GM06990 (cell line): Measurements from ENCODE around the gene SLC35D1.

Source experiments
- DNase-seq: peaks from one replicate; pipeline ENCODE4 v3.0.0-alpha.2; 2011; ENCODE audit not compliant: insufficient read length; ENCODE audit errors: extremely low read depth
- H3K27me3 ChIP-seq: replicated peaks from 2 replicates; pipeline ENCODE4 v1.6.0; 2011; ENCODE audit warnings: low read length; ENCODE audit not compliant: control insufficient read depth, insufficient read depth
- H3K36me3 ChIP-seq: 2 replicates; pipeline ENCODE4 v1.5.1; 2011; ENCODE audit warnings: low read length; ENCODE audit not compliant: control insufficient read depth, insufficient read depth
- H3K4me3 ChIP-seq: replicated peaks from 2 replicates; pipeline ENCODE4 v1.5.1; 2011; ENCODE audit warnings: low read depth, mild to moderate bottlenecking, control low read depth, low read length
- CTCF ChIP-seq: IDR thresholded peaks from 2 replicates; pipeline ENCODE4 v1.5.1; 2011; ENCODE audit warnings: low read length, control low read depth, mild to moderate bottlenecking, inconsistent platforms; ENCODE audit not compliant: insufficient read depth, poor library complexity, severe bottlenecking

The SLC35D1 gene

GRCh38 chr1:67089685-67090208 lies 35.8 kb upstream of the SLC35D1 start:
- no peak for TF ChIP-seq CTCF
- Histone ChIP-seq H3K4me3 (no peak overlapping the region), H3K36me3 (no peaks in the 10 kb centered on the region), H3K27me3 (no peaks in the 10 kb centered on the region; the same call in 1 of the 2 replicates)
- no peak for DNase-seq

- no peak for TF ChIP-seq CTCF
- no peaks in the 10 kb centered on the region for H3K36me3 ChIP-seq
- no peak overlapping the region for H3K4me3 ChIP-seq
- no peaks in the 10 kb centered on the region for H3K27me3 ChIP-seq
- DNase-seq: no peak
These were observed 34.5 kb upstream of the SLC35D1 start for GRCh38 chr1:67088440-67088839.

- H3K27me3 ChIP-seq: no peaks in the 10 kb centered on the region
- no peak for DNase-seq
- H3K36me3 ChIP-seq: no peaks in the 10 kb centered on the region
- no peak overlapping the region for H3K4me3 ChIP-seq
- TF ChIP-seq CTCF: no peak
These were observed 31.4 kb upstream of the SLC35D1 start for GRCh38 chr1:67085326-67085725.

GRCh38 chr1:67084765-67085318 lies 30.9 kb upstream of the SLC35D1 start:
- no peak overlapping the region for H3K4me3 ChIP-seq
- no peak for DNase-seq
- no peak for TF ChIP-seq CTCF
- H3K36me3 ChIP-seq: no peaks in the 10 kb centered on the region
- no peaks in the 10 kb centered on the region for H3K27me3 ChIP-seq

GRCh38 chr1:67078291-67078690 lies 24.3 kb upstream of the SLC35D1 start:
- TF ChIP-seq CTCF: no peak
- no peaks in the 10 kb centered on the region for H3K36me3 ChIP-seq
- no peak overlapping the region for H3K4me3 ChIP-seq
- DNase-seq: no peak
- H3K27me3 ChIP-seq: no peaks in the 10 kb centered on the region

- Histone ChIP-seq H3K4me3 (no peak overlapping the region), H3K36me3 (no peaks in the 10 kb centered on the region), H3K27me3 (no peaks in the 10 kb centered on the region)
- DNase-seq: no peak
- no peak for TF ChIP-seq CTCF
These were observed 23.6 kb upstream of the SLC35D1 start for GRCh38 chr1:67077593-67077992.
